HepG2 (cell line): ENCODE results near the gene BNC1.

ENCODE experiments used
- ADNP ChIP-seq: sonication (generic); formaldehyde crosslinking; IDR thresholded peaks from 2 replicates; pipeline ENCODE4 v1.4.0; 2020; ENCODE audit warnings: missing genetic modification reagents
- CBFB ChIP-seq: sonication (generic); formaldehyde crosslinking; IDR thresholded peaks from 2 replicates; pipeline ENCODE4 v1.4.0; 2020; ENCODE audit warnings: missing genetic modification reagents
- EED ChIP-seq: sonication (generic); formaldehyde crosslinking; IDR thresholded peaks from 2 replicates; pipeline ENCODE4 v1.5.0; 2020; ENCODE audit warnings: mild to moderate bottlenecking, missing genetic modification reagents
- EP300 ChIP-seq, 3 experiments: sonication (generic) in 1 of 3; formaldehyde crosslinking in 1 of 3; IDR thresholded peaks; 2 replicates each; pipeline versions ENCODE4 v1.5.1 to v1.6.1; 2011 to 2020; ENCODE audit warnings: low read depth in 2 of 3, low read length in 2 of 3, borderline replicate concordance in 1 of 3, improper control_type of control experiment in 1 of 3, mild to moderate bottlenecking in 1 of 3, missing genetic modification reagents in 1 of 3, moderate library complexity in 1 of 3
- GTF2F1 ChIP-seq: fragments of 150-350 bp; IDR thresholded peaks from 2 replicates; pipeline ENCODE4 v1.6.1; 2014; ENCODE audit warnings: low read length
- MAX ChIP-seq: IDR thresholded peaks from 2 replicates; pipeline ENCODE4 v1.6.1; 2012; ENCODE audit warnings: inconsistent platforms
- XRCC5 ChIP-seq: fragments of 200-400 bp; formaldehyde crosslinking; optimal IDR thresholded peaks from 2 replicates; pipeline ENCODE3; 2017; ENCODE audit warnings: mild to moderate bottlenecking, low read length
- ZNF543 ChIP-seq: sonication (generic); formaldehyde crosslinking; IDR thresholded peaks from 2 replicates; pipeline ENCODE4 v1.4.0; 2020; ENCODE audit warnings: mild to moderate bottlenecking, missing genetic modification reagents

DNA sequence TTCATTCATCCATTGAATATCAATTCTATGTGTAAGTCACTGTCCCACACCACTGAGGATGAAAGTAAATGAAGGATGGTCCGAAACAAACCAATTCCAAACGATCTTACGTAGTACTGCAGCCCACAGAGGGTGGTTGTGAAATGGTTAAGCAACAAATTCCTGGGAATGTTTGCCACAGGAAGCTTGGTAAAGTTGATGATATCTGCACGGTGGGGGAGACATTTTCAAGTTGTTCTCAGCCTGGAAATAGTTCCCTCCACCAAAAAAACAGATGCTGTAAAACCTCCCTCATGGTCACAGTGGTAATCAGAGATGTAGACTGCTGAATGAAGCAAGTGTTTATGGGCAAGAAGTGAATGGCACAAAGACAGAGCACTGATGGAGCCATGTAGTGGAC is 35.9 kb upstream of the BNC1 start:
- TF ChIP-seq ZNF543 (CRISPR knock-in tag): no peak
- TF ChIP-seq XRCC5: no peak
- TF ChIP-seq EED (CRISPR knock-in tag): no peak
- no peak for TF ChIP-seq CBFB (CRISPR knock-in tag)
- no peak for TF ChIP-seq GTF2F1
- TF ChIP-seq EP300 (IDR thresholded peaks at IDR 0.05; ENCODE audit: low read depth in 2 of 2, low read length in 2 of 2): no peak
- no peak for TF ChIP-seq EP300 (CRISPR knock-in tag; IDR thresholded peaks at IDR 0.05; ENCODE audit: borderline replicate concordance)
- no peak for TF ChIP-seq ADNP (CRISPR knock-in tag)
- no peak for TF ChIP-seq MAX
